Esophagus squamous epithelium (tissue), 5 donors: ENCODE data around the gene MRC1. TPM values are rescaled to one million over a fixed set of nuclear protein-coding genes. Genes with fewer than 3 reads are reported as not detected.
A peak's percentile ranks its signal among the peaks of the same experiment; 100 is the strongest.

Experiments
- DNase-seq: peaks from one replicate; lab custom pipeline; 2025; lab: John Stamatoyannopoulos, UW
- H3K27ac ChIP-seq, 4 donors: fragments of 200-600 bp; sonication (generic); one replicate each; pipeline ENCODE4 v1.5.1; 2016 to 2019; ENCODE audit warnings: mild to moderate bottlenecking in 1 of 4
- H3K27me3 ChIP-seq, 4 donors: fragments of 200-600 bp; sonication (generic); 1 replicate in 3 of 4; 2 replicates in 1 of 4; pipeline versions ENCODE4 v1.5.1 to v1.6.0; 2017 to 2021; ENCODE audit warnings: antibody characterized with exemption in 1 of 4
- H3K36me3 ChIP-seq, 3 donors: fragments of 200-600 bp; sonication (generic); one replicate each; pipeline ENCODE4 v1.5.1; 2016 to 2019
- H3K4me1 ChIP-seq, 3 donors: fragments of 200-600 bp; sonication (generic); one replicate each; pipeline ENCODE4 v1.5.1; 2017 to 2019
- H3K4me3 ChIP-seq, 4 donors: fragments of 200-600 bp; sonication (generic); 1 replicate in 3 of 4; 2 replicates in 1 of 4; pipeline ENCODE4 v1.5.1; 2016 to 2019; ENCODE audit warnings: mild to moderate bottlenecking in 2 of 4, moderate library complexity in 1 of 4
- H3K9me3 ChIP-seq, 3 donors: fragments of 200-600 bp; sonication (generic); one replicate each; pipeline ENCODE4 v1.5.1; 2016 to 2019
- POLR2A ChIP-seq, 4 donors: fragments of 450-650 bp; IDR thresholded peaks; one replicate each; pipeline ENCODE4 v1.6.1; 2017; ENCODE audit warnings: antibody characterized with exemption in 4 of 4, mild to moderate bottlenecking in 4 of 4, moderate library complexity in 3 of 4
- whole genome bisulfite sequencing, 2 donors: methylation state at CpG; one replicate each; pipeline ENCODE4 v1.1.5; 2018; 5-methylcytosine and 5-hydroxymethylcytosine counted together
- intact Hi-C: fragments of 100-400 bp; cut with DNase I; formaldehyde crosslinking; loops from one replicate; pipeline ENCODE4 v1.15.0; 2022
- total RNA-seq, 4 donors: library from RNA; depleted of rRNA; stranded (reverse); fragments of >200 nt; gene quantifications; one replicate each; pipeline ENCODE4 v1.1.0, GENCODE V29; 2016
- TF ChIP-seq, protein P1 (sequence below), 6 experiments: fragments of 450-650 bp in 4 of 6; fragments of 200-600 bp in 2 of 6; sonication (generic) in 2 of 6; IDR thresholded peaks; one replicate each; pipeline ENCODE4 v1.5.1; 2016 to 2019; ENCODE audit warnings: antibody characterized with exemption in 6 of 6, mild to moderate bottlenecking in 4 of 6, moderate library complexity in 4 of 6
- donor health status: DM: yes; HTN: yes; CAD: no.

Gene MRC1
- total RNA-seq, 4 donors from 2014 or later, result 0.42 to 43.1 (median 15.1) TPM

DNA sequence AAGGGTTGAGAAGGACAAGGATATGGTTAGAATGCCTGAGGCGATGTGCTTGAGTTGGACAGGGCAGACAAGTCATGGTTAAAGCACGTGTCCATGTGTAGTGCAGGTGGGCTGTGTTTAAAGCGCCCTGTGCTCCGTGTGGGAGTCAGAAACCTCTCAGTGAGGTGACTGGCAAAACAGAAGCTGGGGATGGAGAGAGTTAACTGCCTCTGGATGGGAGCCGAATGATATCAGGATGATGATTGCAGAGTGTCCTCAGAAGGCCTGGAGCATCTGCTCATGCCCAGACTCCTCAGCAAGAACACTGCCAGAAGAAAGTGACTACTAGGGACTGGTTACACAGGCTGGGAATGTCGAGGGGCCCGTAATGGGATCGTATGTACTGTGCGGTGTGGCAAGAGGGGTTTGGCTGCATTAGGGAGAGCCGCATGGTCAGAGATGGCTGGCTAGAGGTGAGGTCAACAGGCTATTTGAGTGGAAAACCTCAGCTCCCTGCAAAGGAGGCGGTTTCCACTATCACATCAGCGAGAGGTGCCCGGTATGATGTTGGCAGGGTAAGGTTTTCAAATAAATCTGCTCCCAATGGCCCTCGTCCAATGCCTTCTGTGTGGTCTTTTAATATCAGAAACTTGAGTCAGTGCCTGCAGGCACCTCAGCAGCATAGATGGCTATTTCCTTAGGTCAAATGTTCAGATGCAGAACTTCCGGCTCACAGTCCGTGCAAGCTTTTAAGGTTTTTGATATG lies 26.1 kb upstream of the MRC1 start:
- Histone ChIP-seq H3K4me1 (no peaks in the 10 kb centered on the region), H3K27ac (peak overlapping the region in 1 of 4 donors; percentile 5), H3K36me3 (no peaks in the 10 kb centered on the region), H3K27me3 (no peaks in the 10 kb centered on the region), H3K4me3 (no peak overlapping the region), H3K9me3 (no peaks in the 10 kb centered on the region)
- DNase-seq, result no peak
- TF ChIP-seq, protein P1, sequence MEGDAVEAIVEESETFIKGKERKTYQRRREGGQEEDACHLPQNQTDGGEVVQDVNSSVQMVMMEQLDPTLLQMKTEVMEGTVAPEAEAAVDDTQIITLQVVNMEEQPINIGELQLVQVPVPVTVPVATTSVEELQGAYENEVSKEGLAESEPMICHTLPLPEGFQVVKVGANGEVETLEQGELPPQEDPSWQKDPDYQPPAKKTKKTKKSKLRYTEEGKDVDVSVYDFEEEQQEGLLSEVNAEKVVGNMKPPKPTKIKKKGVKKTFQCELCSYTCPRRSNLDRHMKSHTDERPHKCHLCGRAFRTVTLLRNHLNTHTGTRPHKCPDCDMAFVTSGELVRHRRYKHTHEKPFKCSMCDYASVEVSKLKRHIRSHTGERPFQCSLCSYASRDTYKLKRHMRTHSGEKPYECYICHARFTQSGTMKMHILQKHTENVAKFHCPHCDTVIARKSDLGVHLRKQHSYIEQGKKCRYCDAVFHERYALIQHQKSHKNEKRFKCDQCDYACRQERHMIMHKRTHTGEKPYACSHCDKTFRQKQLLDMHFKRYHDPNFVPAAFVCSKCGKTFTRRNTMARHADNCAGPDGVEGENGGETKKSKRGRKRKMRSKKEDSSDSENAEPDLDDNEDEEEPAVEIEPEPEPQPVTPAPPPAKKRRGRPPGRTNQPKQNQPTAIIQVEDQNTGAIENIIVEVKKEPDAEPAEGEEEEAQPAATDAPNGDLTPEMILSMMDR (IDR thresholded peaks at IDR 0.05), result no peak
- no peak for TF ChIP-seq POLR2A (IDR thresholded peaks at IDR 0.05)
- intact Hi-C loops, result no loop called here
- 55 to 72% methylated on average over 16 of the region's 16 CpGs for WGBS, 2 donors

DNA sequence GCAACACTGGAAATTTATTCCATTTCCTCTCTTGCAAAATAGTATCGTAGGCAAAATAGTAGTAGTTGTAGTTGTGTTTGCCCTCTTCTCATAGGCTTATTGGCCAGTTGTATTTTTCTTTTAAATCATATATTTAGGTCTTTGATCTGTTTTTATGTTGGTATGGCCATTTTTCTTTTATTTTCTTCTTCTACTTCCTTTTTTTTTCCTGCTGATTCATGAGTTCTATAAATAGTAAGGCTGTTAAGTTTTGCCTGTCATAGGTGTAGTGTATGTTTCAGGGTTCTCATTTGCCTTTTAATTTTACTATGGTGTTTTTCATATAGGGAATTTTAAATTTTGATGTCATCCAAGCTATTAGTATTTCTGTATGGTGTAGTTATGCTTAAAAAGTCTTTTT lies 25.4 kb upstream of the MRC1 start:
- H3K27ac ChIP-seq, result no peak overlapping the region
- no peak overlapping the region for H3K4me3 ChIP-seq
- no peaks in the 10 kb centered on the region for H3K4me1 ChIP-seq
- TF ChIP-seq POLR2A (IDR thresholded peaks at IDR 0.05), result no peak
- TF ChIP-seq, protein P1 (IDR thresholded peaks at IDR 0.05), result no peak
- H3K36me3 ChIP-seq, result no peaks in the 10 kb centered on the region
- no peak for DNase-seq
- H3K9me3 ChIP-seq, result no peaks in the 10 kb centered on the region
- H3K27me3 ChIP-seq, result no peaks in the 10 kb centered on the region
- 44 to 45% methylated on average over 1 of the region's 1 CpG for WGBS, 2 donors
- intact Hi-C loops, result no loop called here

DNA sequence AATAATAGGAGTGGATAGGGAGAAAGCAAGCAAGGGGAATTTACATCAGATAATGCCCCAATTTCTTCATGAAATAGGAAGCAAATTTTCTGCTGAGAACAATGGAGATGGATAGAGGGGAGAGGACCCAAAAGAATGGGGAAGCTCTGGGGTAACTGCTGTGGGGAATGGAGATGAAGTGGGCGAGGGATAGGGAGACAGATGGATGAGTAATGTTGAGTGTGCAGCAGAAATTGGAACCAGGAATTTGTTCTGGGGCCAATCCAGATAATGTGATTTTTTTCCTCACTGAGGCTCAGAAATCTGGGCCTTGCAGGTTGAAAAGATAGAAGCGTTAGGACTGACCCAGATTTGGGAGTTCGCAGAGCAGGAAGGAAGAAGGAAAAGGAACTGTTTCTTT lies 24.5 kb upstream of the MRC1 start:
- Histone ChIP-seq H3K4me3 (no peak overlapping the region), H3K4me1 (no peaks in the 10 kb centered on the region), H3K27me3 (no peaks in the 10 kb centered on the region), H3K27ac (peak overlapping the region in 1 of 4 donors; percentile 49), H3K9me3 (no peaks in the 10 kb centered on the region), H3K36me3 (no peaks in the 10 kb centered on the region)
- 38 to 58% methylated on average over 3 of the region's 3 CpGs for WGBS, 2 donors
- no peak for DNase-seq
- TF ChIP-seq, protein P1 (IDR thresholded peaks at IDR 0.05), result no peak
- TF ChIP-seq POLR2A (IDR thresholded peaks at IDR 0.05), result no peak
- intact Hi-C loops, result no loop called here

DNA sequence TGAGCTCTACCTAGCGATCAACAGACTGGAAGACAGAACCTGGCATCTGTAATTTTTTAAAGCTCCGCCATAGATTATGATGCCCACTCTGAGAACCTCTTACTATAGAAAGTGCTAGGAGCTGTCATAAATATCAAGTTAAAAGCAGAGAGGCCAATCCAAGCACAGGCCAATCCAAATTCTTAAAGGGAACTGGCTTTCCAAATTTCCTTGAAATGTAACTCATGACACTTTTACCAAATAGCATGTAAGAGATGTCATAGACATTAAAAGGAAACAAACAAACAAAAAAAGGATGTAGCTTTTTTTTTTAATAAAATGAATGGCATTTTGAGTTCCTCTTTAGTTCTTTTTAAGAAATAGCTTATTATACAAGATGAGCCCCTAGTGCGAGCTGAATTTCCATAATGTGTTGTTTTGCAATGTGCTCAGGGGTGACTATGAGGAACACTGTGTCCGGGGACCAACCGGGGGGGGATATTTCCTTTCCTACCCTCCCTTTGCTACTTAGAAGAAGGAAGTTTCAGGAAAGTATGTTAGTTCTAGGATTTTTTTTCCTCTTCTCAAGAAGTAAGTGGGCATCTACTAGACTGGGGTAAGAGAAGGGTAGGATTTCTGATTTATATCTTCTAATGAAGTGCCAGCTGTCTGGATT lies 23.7 kb upstream of the MRC1 start:
- intact Hi-C loops, result no loop called here
- H3K4me1 ChIP-seq, result no peaks in the 10 kb centered on the region
- H3K27ac ChIP-seq, result peak overlapping the region in 1 of 4 donors; percentile 49
- no peaks in the 10 kb centered on the region for H3K36me3 ChIP-seq
- no peak overlapping the region for H3K4me3 ChIP-seq
- TF ChIP-seq, protein P1 (IDR thresholded peaks at IDR 0.05), result no peak
- TF ChIP-seq POLR2A (IDR thresholded peaks at IDR 0.05), result no peak
- H3K9me3 ChIP-seq, result no peaks in the 10 kb centered on the region
- DNase-seq, result no peak
- WGBS, 2 donors, result 76 to 80% methylated on average over 5 of the region's 5 CpGs
- H3K27me3 ChIP-seq, result no peaks in the 10 kb centered on the region
